H7 (cell line): ENCODE data around the gene TMEM120A. TPM values are rescaled to one million over a fixed set of nuclear protein-coding genes. Genes with fewer than 3 reads are reported as not detected.

Source experiments
- DNase-seq: peaks from one replicate; pipeline ENCODE4 v3.0.0; 2012
- H3K27me3 ChIP-seq: 2 replicates; pipeline ENCODE4 v1.6.0; 2011; ENCODE audit warnings: mild to moderate bottlenecking, low read length; ENCODE audit not compliant: control insufficient read depth, insufficient read depth
- H3K36me3 ChIP-seq: replicated peaks from 2 replicates; pipeline ENCODE4 v1.5.1; 2011; ENCODE audit warnings: low read length; ENCODE audit not compliant: control insufficient read depth, insufficient read depth
- H3K4me3 ChIP-seq: 2 replicates; pipeline ENCODE4 v1.5.1; 2011; ENCODE audit warnings: low read depth, mild to moderate bottlenecking, control low read depth, low read length, moderate library complexity; ENCODE audit not compliant: insufficient read depth
- total RNA-seq: library from RNA; depleted of rRNA; stranded (reverse); fragments of >200 nt; shearing (Covaris generic); gene quantifications from 2 replicates; pipeline ENCODE4 v1.2.3, GENCODE V29; 2014; rRNA removed

The TMEM120A gene
- total RNA-seq, 1 experiment from 2014 or later = 11.0 TPM

DNA sequence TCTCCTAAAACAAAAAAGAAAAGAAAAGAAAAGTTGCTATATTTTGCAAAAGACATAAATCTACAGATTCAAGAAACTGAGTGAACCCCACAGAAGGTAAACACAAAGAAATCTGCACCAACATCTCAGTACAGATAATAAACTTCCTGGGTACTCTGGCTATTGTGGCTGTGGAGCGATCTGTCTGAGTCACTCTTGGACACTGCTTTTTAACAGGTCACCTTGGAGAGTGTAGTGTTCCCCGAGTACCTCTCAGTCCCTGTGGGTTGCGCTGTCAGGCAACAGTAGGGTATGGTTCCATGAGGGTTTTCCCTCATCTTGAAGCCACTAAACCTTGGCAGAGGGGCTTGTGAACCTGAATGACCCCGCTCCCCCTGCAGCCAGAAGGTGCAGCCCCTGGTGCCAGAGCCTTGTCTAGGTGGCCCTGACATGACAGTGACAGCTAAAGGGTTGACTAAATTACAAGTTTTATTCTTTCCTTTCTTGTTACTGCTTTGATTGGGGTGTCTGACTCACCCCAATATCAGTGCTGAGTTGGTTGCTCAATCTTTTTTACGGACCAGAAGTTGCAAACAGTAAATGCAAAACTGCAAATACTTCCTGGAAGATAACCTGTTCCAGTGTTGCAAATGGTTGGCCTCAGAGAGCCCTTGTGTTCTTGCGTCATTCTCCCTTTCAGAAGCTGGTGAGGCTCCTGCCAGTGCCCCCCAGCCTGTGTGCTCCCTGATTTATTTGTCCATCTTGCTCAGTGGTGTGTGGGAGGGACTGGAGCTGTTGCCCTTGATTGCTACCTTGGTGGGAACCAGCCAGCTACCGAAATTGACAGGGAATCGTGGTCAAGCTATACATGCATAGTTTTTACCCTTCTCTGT is 48.9 kb downstream of the TMEM120A start:
- Histone ChIP-seq H3K27me3 (no peaks in the 10 kb centered on the region), H3K4me3 (no peak overlapping the region), H3K36me3 (peaks cover 5% of the 10 kb centered on the region)
- DNase-seq = no peak

DNA sequence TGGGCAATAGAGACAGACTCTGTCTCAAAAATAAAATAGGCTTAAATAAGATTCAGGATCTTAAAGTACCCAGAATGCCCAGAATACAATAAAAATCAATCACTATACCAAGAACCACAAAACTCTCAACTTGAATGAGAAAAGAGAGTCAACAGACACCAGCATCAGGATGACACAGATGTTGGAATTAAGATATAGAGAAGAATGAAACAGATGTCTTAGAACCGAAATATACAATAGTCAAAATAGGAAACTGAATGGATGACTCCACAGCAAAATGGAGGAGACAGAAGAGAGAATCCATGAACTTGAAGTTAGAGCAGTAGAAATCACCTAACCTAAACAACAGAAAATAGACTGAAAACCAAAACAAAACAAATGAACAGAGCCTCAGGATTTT is 49.9 kb downstream of the TMEM120A start:
- Histone ChIP-seq H3K36me3 (peaks cover 5% of the 10 kb centered on the region), H3K27me3 (no peaks in the 10 kb centered on the region), H3K4me3 (no peak overlapping the region)
- no peak for DNase-seq

DNA sequence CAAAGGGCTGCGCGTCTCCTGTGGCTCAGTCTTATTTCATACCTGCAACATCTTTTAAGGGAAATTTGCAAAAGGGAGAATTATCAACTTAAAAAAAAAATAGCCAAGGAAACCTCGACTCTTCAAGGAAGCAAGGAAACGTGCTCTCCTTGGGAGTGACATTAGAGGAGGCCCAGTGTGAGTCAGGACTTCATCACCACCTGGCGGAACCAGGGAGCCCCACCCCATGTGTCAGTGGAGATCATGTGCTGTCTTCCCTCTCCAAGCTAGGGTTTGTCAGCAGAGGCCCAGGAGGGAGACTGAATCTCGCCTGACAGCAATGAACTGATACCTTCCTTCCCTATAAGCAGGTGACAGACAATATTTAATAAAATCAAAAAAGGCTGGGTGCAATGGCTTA is 50.5 kb downstream of the TMEM120A start:
- no peaks in the 10 kb centered on the region for H3K27me3 ChIP-seq
- H3K4me3 ChIP-seq = no peak overlapping the region
- peaks cover 6% of the 10 kb centered on the region for H3K36me3 ChIP-seq
- DNase-seq = no peak

DNA sequence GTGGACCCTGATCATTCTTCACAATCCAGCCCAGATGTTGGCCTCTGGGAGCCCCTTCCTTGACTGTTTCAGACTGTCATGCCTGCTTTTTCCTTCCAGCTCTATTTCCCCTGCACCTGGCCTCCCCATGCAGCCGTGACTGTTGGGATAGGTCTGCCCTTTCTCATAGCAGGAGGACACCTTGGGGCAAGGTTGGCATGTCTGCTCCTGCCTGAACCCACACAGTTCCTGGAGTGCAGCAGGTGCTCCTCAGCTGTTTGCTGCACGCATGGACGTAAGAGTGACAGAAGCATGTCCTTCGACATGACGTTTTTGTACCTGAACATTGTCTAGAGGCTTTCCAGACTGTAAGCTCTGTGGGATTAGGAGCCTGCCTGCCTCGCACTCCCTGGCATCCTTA is 55.5 kb downstream of the TMEM120A start:
- no peak for DNase-seq
- no peaks in the 10 kb centered on the region for H3K27me3 ChIP-seq
- H3K36me3 ChIP-seq = peaks cover 3% of the 10 kb centered on the region; the same call in 1 of the 2 replicates
- H3K4me3 ChIP-seq = no peak overlapping the region

DNA sequence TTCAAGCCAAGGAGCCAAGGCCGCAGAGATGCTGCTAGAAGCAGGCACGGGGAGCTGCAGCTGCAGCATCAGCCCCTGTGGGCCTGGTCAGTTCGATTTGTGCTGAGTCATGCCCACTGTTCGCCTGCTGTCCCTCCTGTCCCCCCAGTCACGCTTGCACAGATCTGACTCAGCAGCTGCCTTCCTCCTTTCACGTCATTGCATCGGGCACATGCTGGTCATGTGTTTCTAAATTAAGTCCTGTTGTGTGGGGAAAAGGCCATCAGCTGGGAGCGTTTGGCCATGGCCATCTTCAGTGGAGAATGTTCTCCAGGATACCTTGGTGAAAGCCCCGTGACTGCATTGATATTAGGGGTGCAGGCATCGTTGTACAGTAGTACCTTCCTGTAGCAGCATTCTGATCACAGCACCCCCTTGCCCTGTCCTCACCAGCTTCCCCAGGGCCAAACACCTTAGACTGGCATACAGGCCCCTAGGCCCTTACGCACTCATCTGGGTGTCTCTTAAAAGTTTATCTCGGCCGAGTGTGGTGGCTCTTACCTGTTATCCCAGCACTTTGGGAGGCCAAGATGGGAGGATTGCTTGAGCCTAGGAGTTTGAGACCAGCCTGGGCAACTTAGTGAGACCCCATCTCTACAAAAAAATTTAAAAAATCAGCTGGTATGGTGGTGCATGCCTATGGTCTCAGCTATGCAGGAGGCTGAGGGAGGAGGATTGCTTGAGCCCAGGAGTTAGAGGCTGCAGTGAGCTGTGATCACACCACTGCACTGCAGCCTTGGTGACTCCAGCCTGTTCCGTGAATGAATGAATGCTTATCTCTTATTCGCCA is 56.2 kb downstream of the TMEM120A start:
- DNase-seq = no peak
- Histone ChIP-seq H3K4me3 (no peak overlapping the region), H3K27me3 (no peaks in the 10 kb centered on the region), H3K36me3 (peaks cover 3% of the 10 kb centered on the region; the same call in 1 of the 2 replicates)

Other genes starting within 250 kb of the TMEM120A start
- gene CCL26, start 222.4 kb downstream of the TMEM120A start, total RNA-seq = 2.6 and 2.9 TPM in 2 replicates
- gene CCL24, start 180.8 kb downstream of the TMEM120A start, total RNA-seq = not detected in 2 replicates
- gene RHBDD2, start 115.6 kb downstream of the TMEM120A start, total RNA-seq = 23.7 and 28.1 TPM in 2 replicates
- gene POR, start 79.4 kb downstream of the TMEM120A start, total RNA-seq = 120 and 142 TPM in 2 replicates
- 53.1 and 68.6 TPM in 2 replicates for gene STYXL1, start 53.4 kb upstream of the TMEM120A start, total RNA-seq
- 206 and 246 TPM in 2 replicates for gene MDH2, start 53.5 kb upstream of the TMEM120A start, total RNA-seq
- gene SRRM3, start 207.3 kb upstream of the TMEM120A start, total RNA-seq = 7.0 and 7.6 TPM in 2 replicates